HG02938 (cell line): Measurements from ENCODE around the gene CCDC8.

Experiments
- ATAC-seq: cut with Tn5 transposase; IDR thresholded peaks from one replicate; pipeline ENCODE4 v1.9.1; 2021; ENCODE audit warnings: mild to moderate bottlenecking, moderate library complexity; ENCODE audit not compliant: unreplicated experiment

CCDC8 gene

GRCh38 chr19:46361915-46362314 lies 51.4 kb downstream of the CCDC8 start:
- no peak for ATAC-seq
